Esophagus mucosa (tissue), 1 donor: ENCODE results near the gene OGA. TPM values are rescaled to one million over a fixed set of nuclear protein-coding genes. Genes with fewer than 3 reads are reported as not detected.

Experiments
- ATAC-seq: fragments of 200-7000 bp; cut with Tn5 transposase; one replicate; pipeline ENCODE4 v1.9.1; 2020
- total RNA-seq: library from RNA; stranded (reverse); gene quantifications from one replicate; pipeline ENCODE4 v1.2.4, GENCODE V29; 2023
- donor health status: DM: yes; HTN: yes; CAD: no.

The OGA gene
- total RNA-seq, 1 donor from 2014 or later = 54.4 TPM

- no peak for ATAC-seq
These were observed 66.0 kb downstream of the OGA start for GRCh38 chr10:101752241-101752640.

DNA sequence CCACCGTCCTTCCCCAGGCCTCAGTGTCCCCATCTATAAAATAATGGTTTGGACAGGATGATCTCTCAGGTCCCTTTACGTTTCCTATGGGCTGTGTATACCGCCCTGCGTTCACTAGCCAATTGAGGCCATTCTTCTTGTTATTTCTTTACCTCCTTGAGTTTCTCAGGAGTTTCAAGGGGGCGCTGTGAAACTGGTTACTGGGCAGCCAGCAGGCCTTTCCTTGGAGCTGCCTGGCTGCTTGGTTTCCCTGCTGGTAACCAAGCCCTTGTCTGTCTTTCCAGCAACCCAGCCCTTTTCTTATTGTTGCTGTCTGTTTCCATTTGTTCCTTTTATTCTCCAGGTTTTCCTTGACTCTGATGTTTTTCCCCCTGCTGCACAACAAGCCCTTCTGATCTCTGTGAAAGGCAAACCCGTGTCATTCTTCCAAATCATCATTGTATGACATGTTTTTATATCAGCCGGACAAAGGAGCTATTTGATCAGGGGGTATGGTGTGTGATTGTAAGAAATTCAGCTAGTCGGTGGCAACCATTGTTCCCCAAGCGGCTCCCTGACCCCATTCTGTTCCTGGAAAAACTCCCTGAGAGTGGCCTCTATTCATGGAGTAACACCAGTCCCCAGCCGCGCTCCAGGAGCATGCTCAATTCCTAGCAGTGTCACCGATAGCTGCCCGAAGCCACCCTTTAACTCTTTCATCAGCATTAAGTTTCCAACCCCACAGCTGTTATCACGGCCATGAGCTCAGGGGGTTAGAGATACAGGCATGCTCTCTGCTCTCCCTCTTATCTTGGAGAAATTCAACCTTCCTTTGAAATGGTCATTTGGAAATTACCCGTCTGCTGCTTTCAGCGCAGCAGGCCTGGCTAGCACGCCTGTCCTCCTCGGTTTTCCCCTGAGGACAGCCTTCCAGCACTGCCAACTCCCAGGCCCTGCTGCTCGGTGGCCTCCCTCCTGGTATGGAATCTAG is 68.9 kb downstream of the OGA start:
- ATAC-seq = no peak

DNA sequence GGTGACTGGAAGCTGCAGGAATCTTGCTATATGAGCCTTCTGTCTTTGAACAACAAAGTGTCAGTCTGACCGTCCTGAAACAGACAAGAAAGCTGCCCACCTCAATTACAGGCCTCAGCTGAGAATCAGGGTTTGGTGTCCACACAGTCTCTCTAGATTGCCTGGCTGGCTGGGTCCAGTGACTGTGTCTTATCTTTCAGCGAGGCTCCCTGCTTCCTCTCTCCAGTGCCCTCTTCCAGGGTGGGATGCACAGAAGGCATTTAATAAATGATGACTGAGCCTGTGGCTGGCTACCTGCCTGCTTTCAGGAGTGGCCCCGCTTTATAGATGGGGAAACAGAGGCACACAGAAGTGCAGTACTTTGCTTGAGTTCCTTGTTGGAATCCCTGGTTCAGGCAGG is 69.7 kb downstream of the OGA start:
- no peak for ATAC-seq

DNA sequence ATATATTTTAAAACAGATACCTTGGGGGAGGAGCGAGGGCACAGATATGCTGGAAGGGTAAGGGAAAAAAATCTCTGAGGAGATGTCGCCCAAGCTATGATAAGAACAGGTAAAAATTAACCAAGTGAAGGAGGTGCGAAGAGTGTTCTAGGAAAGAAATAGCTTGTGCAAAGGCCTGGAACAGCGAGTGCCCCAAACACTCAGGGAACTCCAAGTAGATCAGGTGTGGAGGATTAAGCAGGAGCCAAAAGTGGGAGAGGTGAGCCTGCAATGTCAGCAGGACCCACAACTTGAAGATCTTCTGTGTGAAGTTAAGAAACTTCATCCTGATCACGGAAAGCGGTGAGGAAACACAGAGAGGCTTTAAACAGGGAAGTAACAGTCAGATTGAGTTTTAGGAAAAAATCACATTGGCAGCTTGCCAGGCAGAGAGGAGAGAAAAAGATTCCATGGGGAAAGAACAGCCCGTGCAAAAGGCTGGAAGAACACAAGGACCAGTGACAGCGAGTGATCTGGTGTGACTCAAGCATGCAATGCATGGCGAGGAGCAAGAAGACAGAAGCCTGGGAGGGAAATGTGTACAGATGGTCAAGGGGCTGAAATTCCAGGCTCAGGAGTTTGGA is 73.1 kb downstream of the OGA start:
- ATAC-seq = no peak

GRCh38 chr10:101744267-101744666 is 74.0 kb downstream of the OGA start:
- ATAC-seq = no peak

GRCh38 chr10:101741938-101742337 is 76.3 kb downstream of the OGA start:
- no peak for ATAC-seq

- ATAC-seq = no peak
These were observed 81.6 kb downstream of the OGA start for GRCh38 chr10:101736666-101737065.

Other genes starting within 250 kb of the OGA start
- gene POLL, start 230.2 kb downstream of the OGA start, total RNA-seq = 13.5 TPM
- gene DPCD, start 230.1 kb downstream of the OGA start, total RNA-seq = 19.0 TPM
- gene FBXW4, start 123.3 kb downstream of the OGA start, total RNA-seq = 37.1 TPM
- not detected for gene FGF8, start 42.3 kb downstream of the OGA start, total RNA-seq
- gene NPM3, start 35.0 kb downstream of the OGA start, total RNA-seq = 70.2 TPM
- gene KCNIP2, start 25.4 kb upstream of the OGA start, total RNA-seq = 0.84 TPM
- gene ARMH3, start 237.7 kb upstream of the OGA start, total RNA-seq = 21.7 TPM
- gene HPS6, start 246.9 kb upstream of the OGA start, total RNA-seq = 14.2 TPM